Breast epithelium (tissue), 4 donors: ENCODE results near the gene CNKSR1. TPM values are rescaled to one million over a fixed set of nuclear protein-coding genes. Genes with fewer than 3 reads are reported as not detected.

Experiments
- DNase-seq, 2 donors: peaks; one replicate each; pipeline ENCODE4 v3.0.0-alpha.2; 2019; ENCODE audit warnings: low spot score in 2 of 2
- H3K27ac ChIP-seq, 2 donors: fragments of 200-600 bp; sonication (generic) in 1 of 2; one replicate each; pipeline ENCODE4 v1.5.1; 2016 to 2019; ENCODE audit warnings: mild to moderate bottlenecking in 1 of 2
- H3K27me3 ChIP-seq, 2 donors: fragments of 200-600 bp; sonication (generic) in 1 of 2; one replicate each; pipeline versions ENCODE4 v1.5.1 to v1.6.0; 2017 to 2019; ENCODE audit warnings: control low read depth in 1 of 2, mild to moderate bottlenecking in 1 of 2
- H3K36me3 ChIP-seq: fragments of 200-600 bp; one replicate; pipeline ENCODE4 v1.5.1; 2019
- H3K4me1 ChIP-seq, 2 donors: fragments of 200-600 bp; sonication (generic); one replicate each; pipeline ENCODE4 v1.5.1; 2016 to 2019; ENCODE audit warnings: control low read depth in 1 of 2
- H3K4me3 ChIP-seq, 3 donors: fragments of 200-600 bp; sonication (generic); 1 replicate in 2 of 3; 2 replicates in 1 of 3; pipeline ENCODE4 v1.5.1; 2016 to 2019; ENCODE audit warnings: mild to moderate bottlenecking in 3 of 3, moderate library complexity in 2 of 3
- H3K9me3 ChIP-seq, 2 donors: fragments of 200-600 bp; sonication (generic) in 1 of 2; one replicate each; pipeline ENCODE4 v1.5.1; 2016 to 2019; ENCODE audit warnings: control low read depth in 1 of 2
- POLR2A ChIP-seq: fragments of 450-650 bp; IDR thresholded peaks from one replicate; pipeline ENCODE4 v1.6.1; 2016; ENCODE audit warnings: antibody characterized with exemption, mild to moderate bottlenecking, moderate library complexity
- POLR2AphosphoS5 ChIP-seq, 3 donors: sonication (generic); formaldehyde crosslinking; IDR thresholded peaks; one replicate each; pipeline ENCODE4 v1.6.1; 2017; ENCODE audit warnings: antibody characterized with exemption in 3 of 3
- intact Hi-C: fragments of 100-400 bp; cut with DNase I; formaldehyde crosslinking; loops from one replicate; pipeline ENCODE4 v1.15.1; 2023; ENCODE audit warnings: low total_unique reads
- total RNA-seq, 3 donors: library from RNA; depleted of rRNA; stranded (reverse); fragments of >200 nt; gene quantifications; one replicate each; pipeline ENCODE4 v1.1.0, GENCODE V29; 2016
- TF ChIP-seq, protein P1 (sequence below), 3 donors: fragments of 450-650 bp; IDR thresholded peaks; one replicate each; pipeline ENCODE4 v1.5.1; 2016 to 2017; ENCODE audit warnings: antibody characterized with exemption in 3 of 3, mild to moderate bottlenecking in 3 of 3, moderate library complexity in 3 of 3

CNKSR1 gene
- total RNA-seq, 3 donors from 2014 or later: 2.2 to 28.2 (median 22.3) TPM

DNA sequence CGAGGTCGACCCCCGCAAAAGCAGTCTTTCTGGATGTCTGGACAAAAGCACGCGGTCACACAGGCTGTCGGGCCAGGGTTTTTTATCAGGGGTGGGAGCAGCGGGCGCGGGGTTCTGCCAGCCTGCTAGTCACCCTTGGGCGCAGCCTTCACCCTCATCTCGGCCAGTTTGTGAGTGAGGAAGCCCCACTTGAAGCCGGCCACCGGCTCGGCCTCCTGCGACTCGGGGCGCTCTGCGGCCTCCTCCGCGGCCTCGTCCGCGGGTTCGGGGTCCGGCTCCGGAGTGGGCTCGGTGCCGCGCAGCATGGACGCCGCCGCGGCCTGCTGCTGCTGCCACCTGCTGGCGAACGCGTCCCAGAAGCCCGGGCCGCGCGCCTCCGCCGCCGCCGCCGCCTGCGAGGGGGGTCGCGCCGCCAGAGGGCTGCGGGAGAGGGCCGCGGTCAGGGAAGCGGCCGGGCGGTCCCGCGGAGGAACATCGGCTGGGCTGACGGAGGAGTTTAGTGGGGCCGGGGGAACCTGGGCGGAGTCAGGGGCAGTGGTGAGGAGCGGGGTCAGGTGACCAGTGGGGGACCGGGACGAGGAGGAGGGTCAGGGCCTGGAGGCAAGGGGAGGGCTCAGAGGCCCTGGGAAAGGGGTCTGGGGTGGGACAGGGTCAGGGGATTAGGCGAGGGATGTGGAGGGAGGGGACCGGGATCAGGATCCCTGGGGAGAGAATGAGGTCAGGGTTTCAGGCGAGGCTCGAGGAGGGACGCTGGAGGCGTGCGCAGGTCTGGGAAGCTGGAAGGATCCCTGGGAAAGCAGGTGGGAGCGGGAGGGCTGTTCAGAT, 13.0 kb upstream of the CNKSR1 start:
- no peaks in the 10 kb centered on the region for H3K9me3 ChIP-seq

DNA sequence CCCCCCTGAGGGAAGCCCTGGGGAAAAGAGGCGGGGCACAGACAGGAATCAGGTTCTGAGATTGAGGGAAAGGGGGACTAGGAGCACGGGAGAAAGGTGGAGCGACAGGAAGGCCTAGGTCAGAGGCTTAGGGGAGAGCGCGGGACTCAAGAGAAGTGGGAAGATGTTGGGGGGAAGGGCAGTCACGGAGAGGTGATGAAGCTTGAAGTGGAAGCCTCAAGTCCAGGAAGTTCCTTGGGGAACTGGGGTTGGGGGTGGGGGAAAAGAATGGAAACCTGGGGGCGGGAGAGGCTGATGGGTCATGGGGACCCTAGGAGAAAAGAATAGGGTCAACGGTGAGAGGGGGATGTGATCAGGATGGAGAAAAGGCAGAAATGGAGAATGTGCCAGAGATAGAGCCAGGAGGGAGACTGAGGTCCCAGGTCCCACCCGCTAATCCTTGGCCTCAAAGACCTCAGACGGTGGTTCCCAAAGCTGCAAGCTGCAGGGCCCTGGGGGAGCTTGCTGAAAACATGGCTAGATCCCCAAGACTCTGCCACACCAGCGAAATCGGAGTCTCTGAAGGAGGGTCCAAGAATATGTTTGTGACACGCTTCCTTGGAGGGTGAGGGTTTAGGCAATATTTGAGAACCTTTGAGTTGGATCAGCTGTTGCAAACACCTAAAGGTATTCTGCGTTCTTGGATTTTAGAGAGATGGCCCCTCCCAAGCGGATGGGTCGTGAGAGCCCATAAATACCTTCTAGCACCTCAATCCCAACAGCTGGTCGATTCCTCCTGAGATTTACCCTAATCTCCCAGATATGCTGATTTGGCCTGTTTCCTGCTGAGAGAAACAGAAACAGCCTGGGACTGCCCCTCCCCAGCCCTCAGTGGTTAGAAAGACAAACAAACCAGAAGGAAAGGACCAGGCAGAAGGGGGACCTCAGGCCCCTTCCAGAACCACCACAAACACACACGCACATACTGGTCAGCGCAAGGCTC, 12.1 kb upstream of the CNKSR1 start:
- H3K4me1 ChIP-seq: no peaks in the 10 kb centered on the region
- intact Hi-C loops: loop anchor here (10.0 kb wide), 1 partner anchor 70 kb away; the partner anchor contains the start of gene CEP85
- H3K4me3 ChIP-seq: peak overlapping the region in 1 of 3 donors; percentile 68
- peak overlapping the region; percentile 28 to 54 for H3K27ac ChIP-seq
- no peaks in the 10 kb centered on the region for H3K36me3 ChIP-seq
- no peaks in the 10 kb centered on the region for H3K9me3 ChIP-seq
- TF ChIP-seq, protein P1, sequence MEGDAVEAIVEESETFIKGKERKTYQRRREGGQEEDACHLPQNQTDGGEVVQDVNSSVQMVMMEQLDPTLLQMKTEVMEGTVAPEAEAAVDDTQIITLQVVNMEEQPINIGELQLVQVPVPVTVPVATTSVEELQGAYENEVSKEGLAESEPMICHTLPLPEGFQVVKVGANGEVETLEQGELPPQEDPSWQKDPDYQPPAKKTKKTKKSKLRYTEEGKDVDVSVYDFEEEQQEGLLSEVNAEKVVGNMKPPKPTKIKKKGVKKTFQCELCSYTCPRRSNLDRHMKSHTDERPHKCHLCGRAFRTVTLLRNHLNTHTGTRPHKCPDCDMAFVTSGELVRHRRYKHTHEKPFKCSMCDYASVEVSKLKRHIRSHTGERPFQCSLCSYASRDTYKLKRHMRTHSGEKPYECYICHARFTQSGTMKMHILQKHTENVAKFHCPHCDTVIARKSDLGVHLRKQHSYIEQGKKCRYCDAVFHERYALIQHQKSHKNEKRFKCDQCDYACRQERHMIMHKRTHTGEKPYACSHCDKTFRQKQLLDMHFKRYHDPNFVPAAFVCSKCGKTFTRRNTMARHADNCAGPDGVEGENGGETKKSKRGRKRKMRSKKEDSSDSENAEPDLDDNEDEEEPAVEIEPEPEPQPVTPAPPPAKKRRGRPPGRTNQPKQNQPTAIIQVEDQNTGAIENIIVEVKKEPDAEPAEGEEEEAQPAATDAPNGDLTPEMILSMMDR (IDR thresholded peaks at IDR 0.05): no peak
- TF ChIP-seq POLR2A (no peak), POLR2AphosphoS5 (IDR thresholded peaks at IDR 0.05) (no peak)
- peaks cover 4 to 5% of the 10 kb centered on the region in 2 donors for H3K27me3 ChIP-seq
- DNase-seq: no peak

More for the DNA sequence above, 13.0 kb upstream of the CNKSR1 start:
- intact Hi-C loops: loop anchor here (10.0 kb wide), 1 partner anchor 71 kb away; the partner anchor contains the start of gene CEP85
- TF ChIP-seq, protein P1 (IDR thresholded peaks at IDR 0.05): peak in 1 of 3 donors; percentile 75
- no peak for TF ChIP-seq POLR2A
- H3K36me3 ChIP-seq: no peaks in the 10 kb centered on the region
- DNase-seq: no peak
- no peaks in the 10 kb centered on the region for H3K4me1 ChIP-seq
- peak overlapping the region; percentile 36 to 68 (median 51) for H3K4me3 ChIP-seq
- H3K27ac ChIP-seq: peak overlapping the region; percentile 28 to 54
- H3K27me3 ChIP-seq: peaks cover 4 to 5% of the 10 kb centered on the region in 2 donors

DNA sequence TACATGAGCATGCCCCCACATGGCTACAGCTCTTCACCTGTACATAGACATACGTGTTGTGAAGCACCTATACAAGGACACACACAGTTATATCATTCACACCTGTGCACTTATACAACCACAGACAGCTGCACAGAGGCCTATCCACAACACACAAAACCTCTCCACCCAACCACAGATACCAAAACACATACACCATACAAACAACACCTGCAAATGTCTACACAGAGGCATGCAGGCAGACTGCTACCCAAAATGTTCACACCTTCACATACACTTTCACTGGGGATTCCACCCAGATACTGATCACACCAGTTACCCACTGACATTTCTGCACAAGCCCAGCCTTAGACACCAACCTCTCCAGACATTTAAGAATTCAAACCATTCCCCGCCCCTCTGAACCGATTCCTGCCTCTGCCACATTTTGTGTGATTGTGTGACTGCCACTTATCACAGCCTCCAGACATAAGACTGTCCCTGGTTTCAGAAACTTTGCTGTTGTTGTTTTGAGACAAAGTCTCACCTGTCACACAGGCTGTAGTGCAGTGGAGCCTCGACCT, 10.5 kb upstream of the CNKSR1 start:
- Histone ChIP-seq H3K27ac (no peak overlapping the region), H3K9me3 (no peaks in the 10 kb centered on the region), H3K36me3 (no peaks in the 10 kb centered on the region), H3K4me1 (no peaks in the 10 kb centered on the region), H3K27me3 (peaks cover 0 to 4% of the 10 kb centered on the region in 2 donors), H3K4me3 (no peak overlapping the region)
- intact Hi-C loops: loop anchor here (10.0 kb wide), 1 partner anchor 68 kb away; the partner anchor contains the start of gene CEP85
- TF ChIP-seq, protein P1 (IDR thresholded peaks at IDR 0.05): no peak
- TF ChIP-seq POLR2AphosphoS5 (IDR thresholded peaks at IDR 0.05) (no peak), POLR2A (no peak)
- no peak for DNase-seq

DNA sequence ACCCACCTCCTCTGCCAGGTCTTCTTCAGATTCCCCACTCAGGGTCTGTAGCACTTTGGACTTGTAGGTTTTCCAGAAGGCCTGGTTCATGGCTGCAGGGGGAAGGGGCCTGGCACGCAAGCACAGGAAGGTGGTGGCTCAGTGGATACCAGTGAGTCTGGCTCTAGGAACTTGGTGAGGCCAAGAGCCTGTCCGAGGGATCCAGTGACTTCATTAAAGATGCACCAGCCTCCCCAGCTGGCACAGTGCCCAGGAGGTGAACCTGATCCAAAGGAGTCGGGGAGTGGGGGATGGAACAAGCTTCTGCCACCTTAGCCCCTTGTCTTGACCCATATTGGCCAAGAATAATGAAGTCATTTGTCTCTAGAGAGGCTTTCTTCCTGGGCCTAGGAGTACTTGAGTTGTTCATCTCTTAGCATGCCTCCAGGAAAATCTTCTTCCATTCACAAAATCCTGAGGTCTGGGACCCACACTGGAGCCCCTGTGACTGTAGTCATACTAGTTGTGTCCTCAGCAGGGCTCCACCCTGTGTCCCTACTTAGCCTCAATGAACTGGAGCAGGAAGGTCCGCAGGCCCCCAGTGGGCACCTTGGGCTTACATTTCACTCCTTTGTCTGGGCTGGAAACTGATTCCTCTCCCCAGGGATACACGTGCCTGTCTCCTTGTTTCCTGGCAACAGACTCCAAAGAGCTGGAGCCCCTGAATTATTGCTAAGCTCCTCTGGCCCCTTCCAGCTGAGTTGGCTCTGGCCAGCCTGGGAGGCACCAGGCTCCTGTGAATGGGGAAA, 8.7 kb upstream of the CNKSR1 start, which contains the start of gene C1orf232:
TSS of gene C1orf232 (minus strand) at position 554 of the 788 bp plus-strand sequence. CDS start at position 90, 464 bp downstream.
- no peaks in the 10 kb centered on the region for H3K4me1 ChIP-seq
- peak within 1 kb of the TSS; percentile 76 to 89 (median 80) for H3K4me3 ChIP-seq
- TF ChIP-seq, protein P1 (IDR thresholded peaks at IDR 0.05): no peak
- no peak for TF ChIP-seq POLR2AphosphoS5 (IDR thresholded peaks at IDR 0.05)
- TF ChIP-seq POLR2A: no peak
- H3K36me3 ChIP-seq: no peaks in the 10 kb centered on the region
- H3K27ac ChIP-seq: peak within 1 kb of the TSS; percentile 87 to 89
- H3K27me3 ChIP-seq: no peaks in the 10 kb centered on the region
- no peaks in the 10 kb centered on the region for H3K9me3 ChIP-seq
- no peak for DNase-seq
- intact Hi-C loops: loop anchor here (10.0 kb wide), 1 partner anchor 66 kb away; the partner anchor contains the start of gene CEP85
